Lower lobe of right lung (tissue), 2 donors: ENCODE results near the gene CHST6. TPM values are rescaled to one million over a fixed set of nuclear protein-coding genes. Genes with fewer than 3 reads are reported as not detected.

Experiments used
- ATAC-seq, 2 donors: fragments of 200-7000 bp; cut with Tn5 transposase; one replicate each; pipeline ENCODE4 v1.9.1; 2020 to 2022; ENCODE audit warnings: mild to moderate bottlenecking in 2 of 2, moderate library complexity in 2 of 2
- DNase-seq: peaks from one replicate; pipeline ENCODE4 v3.0.0-alpha.2; 2020
- H3K27ac ChIP-seq: fragments of 200-600 bp; one replicate; pipeline ENCODE4 v1.8.0; 2022
- H3K27me3 ChIP-seq: fragments of 200-600 bp; one replicate; pipeline ENCODE4 v1.8.0; 2022; ENCODE audit warnings: low read depth
- H3K36me3 ChIP-seq: fragments of 200-600 bp; one replicate; pipeline ENCODE4 v1.8.0; 2022; ENCODE audit warnings: mild to moderate bottlenecking
- H3K4me1 ChIP-seq: fragments of 200-600 bp; one replicate; pipeline ENCODE4 v1.8.0; 2022
- H3K4me3 ChIP-seq: fragments of 200-600 bp; one replicate; pipeline ENCODE4 v1.8.0; 2022; ENCODE audit warnings: mild to moderate bottlenecking
- H3K9me3 ChIP-seq: fragments of 200-600 bp; one replicate; pipeline ENCODE4 v1.8.0; 2022
- CTCF ChIP-seq: fragments of 200-600 bp; IDR thresholded peaks from one replicate; pipeline ENCODE4 v1.8.0; 2022; ENCODE audit warnings: antibody characterized with exemption, mild to moderate bottlenecking
- intact Hi-C: fragments of 100-400 bp; cut with DNase I; formaldehyde crosslinking; loops from one replicate; pipeline ENCODE4 v1.11.0; 2022
- total RNA-seq: library from RNA; stranded (reverse); fragmentation: NEBNext Ultra II Directional; extraction: Animal tissue kit (Norgen Biotek cat#: 25700); gene quantifications from one replicate; pipeline ENCODE4 v1.2.1, GENCODE V29; 2021
- donor health status: DM: no; HTN: yes; CAD: no; lungs with severe emphysema.

The CHST6 gene
- total RNA-seq, 1 donor from 2014 or later: 2.5 TPM

GRCh38 chr16:75488322-75488721 lies 6.9 kb downstream of the CHST6 start:
- Histone ChIP-seq H3K27me3 (peaks cover 18% of the 10 kb centered on the region), H3K9me3 (no peaks in the 10 kb centered on the region), H3K36me3 (no peaks in the 10 kb centered on the region), H3K4me3 (no peak overlapping the region), H3K4me1 (no peaks in the 10 kb centered on the region), H3K27ac (no peak overlapping the region)
- DNase-seq: no peak
- no peak for TF ChIP-seq CTCF
- intact Hi-C loops: no loop called here
- no peak for ATAC-seq

- ATAC-seq (no peak), DNase-seq (no peak)
- Histone ChIP-seq H3K4me3 (no peak overlapping the region), H3K4me1 (no peaks in the 10 kb centered on the region), H3K36me3 (no peaks in the 10 kb centered on the region), H3K27me3 (peaks cover 10% of the 10 kb centered on the region), H3K27ac (no peak overlapping the region), H3K9me3 (no peaks in the 10 kb centered on the region)
- TF ChIP-seq CTCF: no peak
- intact Hi-C loops: no loop called here
Measured at GRCh38 chr16:75486676-75487313, 8.4 kb downstream of the CHST6 start.

GRCh38 chr16:75486014-75486675 lies 9.1 kb downstream of the CHST6 start:
- TF ChIP-seq CTCF: no peak
- intact Hi-C loops: no loop called here
- H3K27me3 ChIP-seq: peaks cover 10% of the 10 kb centered on the region
- no peaks in the 10 kb centered on the region for H3K9me3 ChIP-seq
- H3K4me1 ChIP-seq: no peaks in the 10 kb centered on the region
- no peak overlapping the region for H3K4me3 ChIP-seq
- DNase-seq: no peak
- H3K27ac ChIP-seq: no peak overlapping the region
- no peaks in the 10 kb centered on the region for H3K36me3 ChIP-seq
- ATAC-seq: peak in 1 of 2 donors; percentile 42

- Histone ChIP-seq H3K9me3 (no peaks in the 10 kb centered on the region), H3K36me3 (no peaks in the 10 kb centered on the region), H3K27me3 (peaks cover 7% of the 10 kb centered on the region), H3K27ac (no peak overlapping the region), H3K4me1 (no peaks in the 10 kb centered on the region), H3K4me3 (no peak overlapping the region)
- ATAC-seq (no peak), DNase-seq (no peak)
- intact Hi-C loops: no loop called here
- TF ChIP-seq CTCF: no peak
Measured at GRCh38 chr16:75485230-75486013, 9.8 kb downstream of the CHST6 start.

GRCh38 chr16:75483222-75483621 lies 12.0 kb downstream of the CHST6 start:
- no peak for DNase-seq
- no peaks in the 10 kb centered on the region for H3K27me3 ChIP-seq
- H3K9me3 ChIP-seq: no peaks in the 10 kb centered on the region
- no peak overlapping the region for H3K4me3 ChIP-seq
- no peaks in the 10 kb centered on the region for H3K4me1 ChIP-seq
- no peaks in the 10 kb centered on the region for H3K36me3 ChIP-seq
- no peak for TF ChIP-seq CTCF
- peak; percentile 64 to 66 for ATAC-seq
- H3K27ac ChIP-seq: no peak overlapping the region
- intact Hi-C loops: no loop called here
